SK-N-MC (cell line): ENCODE measurements around the gene RNF186.

Source experiments
- EZH2 ChIP-seq: fragments of 200-600 bp; sonication (generic); IDR thresholded peaks from one replicate; pipeline ENCODE4 v1.6.1; 2017; ENCODE audit warnings: antibody characterized with exemption
- POLR2AphosphoS5 ChIP-seq: IDR thresholded peaks from 2 replicates; pipeline ENCODE4 v1.6.1; 2012; ENCODE audit warnings: mild to moderate bottlenecking, low read depth, low read length, borderline replicate concordance

DNA sequence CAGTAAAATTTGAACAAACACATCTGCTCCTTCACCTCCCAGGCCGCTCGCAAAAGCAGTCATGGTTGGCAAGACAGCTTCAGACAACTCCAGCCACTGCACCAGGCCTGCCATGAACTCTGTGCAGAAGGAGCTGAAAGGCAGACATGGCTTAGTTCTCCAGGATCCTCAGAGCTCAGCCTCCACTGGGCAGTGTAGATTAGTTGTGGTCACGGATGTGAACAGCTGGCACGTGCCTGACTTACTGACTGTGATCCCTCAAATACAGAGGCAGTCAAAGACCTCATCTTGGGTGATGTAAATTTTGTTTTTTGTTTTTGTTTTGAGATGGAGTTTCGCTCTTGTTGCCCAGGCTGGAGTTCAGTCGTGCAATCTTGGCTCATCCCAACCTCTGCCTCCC is 43.7 kb downstream of the RNF186 start:
- TF ChIP-seq POLR2AphosphoS5, result no peak
- TF ChIP-seq EZH2, result no peak
